Measurements from ENCODE around the gene SGIP1.

DNA sequence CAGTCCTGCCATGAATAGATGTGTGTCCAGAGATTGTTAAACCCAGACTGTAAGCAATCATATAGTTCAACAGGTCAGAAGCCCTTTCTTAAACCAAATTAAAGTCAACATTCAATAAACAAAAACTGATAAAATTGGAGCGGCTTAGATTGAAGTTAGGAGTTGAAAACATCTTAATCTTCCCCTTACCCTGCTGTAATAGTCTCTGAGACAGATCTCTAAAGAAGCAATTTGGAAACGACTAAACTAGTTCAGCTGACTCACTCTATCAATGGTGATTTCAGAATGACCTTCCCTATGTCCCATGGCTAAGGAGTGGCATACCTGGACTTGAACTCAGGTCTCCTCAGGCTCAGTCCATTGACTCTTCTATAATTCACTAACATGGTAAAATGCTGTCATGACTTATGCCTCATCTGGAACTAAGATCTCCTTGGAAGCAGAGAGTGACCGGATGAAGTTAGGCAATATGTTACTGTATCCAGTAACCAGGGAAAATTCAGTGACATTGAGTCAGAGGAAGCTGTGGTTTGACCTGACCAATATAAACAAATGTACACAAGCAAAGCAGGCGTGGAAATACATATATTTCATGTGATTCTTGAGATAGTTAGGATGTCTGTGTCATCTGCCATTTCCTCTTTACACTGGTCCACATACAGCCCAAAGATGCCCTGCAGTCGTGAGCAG is 30.1 kb downstream of the SGIP1 start:
- TF ChIP-seq CTCF (conservative IDR thresholded peaks at IDR 0.05; ENCODE audit: low read depth, low read length) (no peak), EZH2 (IDR thresholded peaks at IDR 0.05; ENCODE audit: borderline replicate concordance, low read depth, low read length, poor library complexity, severe bottlenecking) (no peak)
